Naive thymus-derived CD4-positive, alpha-beta T cell (primary cell): ENCODE results near the gene RFFL. TPM values are rescaled to one million over a fixed set of nuclear protein-coding genes. Genes with fewer than 3 reads are reported as not detected.

Source experiments
- ATAC-seq: fragments of 150-1000 bp; cut with Tn5 transposase; 2 replicates; pipeline ENCODE4 v1.10.0; 2021; ENCODE audit warnings: mild to moderate bottlenecking, moderate library complexity
- CTCF ChIA-PET: fragments of 350-600 bp; sonication (Branson Sonifier 250); formaldehyde crosslinking; loops from one replicate; lab custom pipeline; 2021; ENCODE audit warnings: antibody characterized with exemption; lab: Charles Lee
- POLR2A ChIA-PET: fragments of 350-600 bp; sonication (Branson Sonifier 250); formaldehyde crosslinking; loops from one replicate; lab custom pipeline; 2021; ENCODE audit warnings: antibody characterized with exemption, inconsistent platforms; lab: Charles Lee
- DNase-seq, 9 donors: peaks; one replicate each; pipeline versions ENCODE4 v3.0.0 to v3.0.0-alpha.2; 2020 to 2022; ENCODE audit warnings: mixed read lengths in 1 of 9
- H3K27ac ChIP-seq: one replicate; pipeline ENCODE4 v1.7.0; 2013; ENCODE audit warnings: mild to moderate bottlenecking, low read depth, low read length, moderate library complexity
- H3K27me3 ChIP-seq, 2 donors: one replicate each; pipeline ENCODE4 v1.7.0; 2013; ENCODE audit warnings: low read length in 2 of 2, mild to moderate bottlenecking in 2 of 2, moderate library complexity in 2 of 2; ENCODE audit not compliant: control insufficient read depth in 2 of 2, insufficient read depth in 2 of 2
- H3K36me3 ChIP-seq, 3 experiments: 1 replicate in 2 of 3; 2 replicates in 1 of 3; pipeline ENCODE4 v1.7.0; 2013; ENCODE audit warnings: low read length in 3 of 3, mild to moderate bottlenecking in 3 of 3, moderate library complexity in 1 of 3; ENCODE audit not compliant: insufficient read depth in 3 of 3, control insufficient read depth in 2 of 3
- H3K4me1 ChIP-seq, 2 donors: one replicate each; pipeline ENCODE4 v1.7.0; 2013; ENCODE audit warnings: low read length in 2 of 2, mild to moderate bottlenecking in 2 of 2, moderate library complexity in 1 of 2; ENCODE audit not compliant: control insufficient read depth in 2 of 2, insufficient read depth in 2 of 2
- H3K4me3 ChIP-seq: 2 replicates; pipeline ENCODE4 v1.7.0; 2013; ENCODE audit warnings: mild to moderate bottlenecking, low read length
- H3K9me3 ChIP-seq, 3 experiments: 1 replicate in 2 of 3; 2 replicates in 1 of 3; pipeline ENCODE4 v1.7.0; 2013; ENCODE audit warnings: low read length in 3 of 3; ENCODE audit not compliant: control insufficient read depth in 2 of 3
- H3K27ac Mint-ChIP-seq, 9 donors: one replicate each; pipeline ENCODE4 v1.8.0; 2020 to 2022; ENCODE audit warnings: mixed read lengths in 9 of 9, mild to moderate bottlenecking in 8 of 9, moderate library complexity in 5 of 9, inconsistent platforms in 2 of 9
- H3K27me3 Mint-ChIP-seq, 5 donors: one replicate each; pipeline ENCODE4 v1.8.0; 2021 to 2022; ENCODE audit warnings: mixed read lengths in 5 of 5, mild to moderate bottlenecking in 1 of 5
- H3K36me3 Mint-ChIP-seq, 5 donors: one replicate each; pipeline ENCODE4 v1.8.0; 2020 to 2022; ENCODE audit warnings: mixed read lengths in 5 of 5, mild to moderate bottlenecking in 3 of 5, inconsistent platforms in 1 of 5
- H3K4me1 Mint-ChIP-seq, 7 donors: one replicate each; pipeline ENCODE4 v1.8.0; 2020 to 2022; ENCODE audit warnings: mixed read lengths in 7 of 7, mild to moderate bottlenecking in 3 of 7, inconsistent platforms in 1 of 7
- H3K4me3 Mint-ChIP-seq, 10 donors: one replicate each; pipeline ENCODE4 v1.8.0; 2020 to 2022; ENCODE audit warnings: mild to moderate bottlenecking in 10 of 10, mixed read lengths in 10 of 10, moderate library complexity in 6 of 10, inconsistent platforms in 2 of 10
- H3K9me3 Mint-ChIP-seq, 11 donors: one replicate each; pipeline ENCODE4 v1.8.0; 2020 to 2022; ENCODE audit warnings: mixed read lengths in 11 of 11, mild to moderate bottlenecking in 4 of 11, inconsistent platforms in 1 of 11, moderate library complexity in 1 of 11
- intact Hi-C, 2 donors: fragments of 100-400 bp; cut with micrococcal nuclease; formaldehyde crosslinking; loops; one replicate each; pipeline ENCODE4 v1.15.1; 2023
- polyA plus RNA-seq, 2 donors: library from polyadenylated mRNA; unstranded; fragments of 300-500 nt; fragmentation: Illumina TruSeq; gene quantifications; one replicate each; pipeline ENCODE4 v1.2.3, GENCODE V29; 2021
- total RNA-seq, 6 experiments: library from RNA in 5 of 6; stranded (reverse) in 5 of 6; gene quantifications; 1 replicate in 5 of 6; 2 replicates in 1 of 6; pipeline ENCODE4 v1.2.3 and lab custom pipeline; 2021 to 2026

The RFFL gene
- total and polyA plus RNA-seq, 7 experiments from 2014 or later, result 36.4 to 74.7 (median 47.1) TPM

- Histone ChIP-seq H3K4me1 (peaks cover 31 to 46% of the 10 kb centered on the region in 2 donors), H3K4me3 (no peak overlapping the region), H3K9me3 (no peaks in the 10 kb centered on the region), H3K36me3 (peaks cover 0 to 3% (median 0%) of the 10 kb centered on the region in 3 experiments), H3K27me3 (no peaks in the 10 kb centered on the region), H3K27ac (no peak overlapping the region)
- no peak for ATAC-seq
- peaks cover 44 to 84% (median 72%) of the 10 kb centered on the region in 7 donors for H3K4me1 Mint-ChIP-seq
- H3K4me3 Mint-ChIP-seq, result peak overlapping the region in 1 of 10 donors; percentile 11
- H3K27me3 Mint-ChIP-seq, result no peaks in the 10 kb centered on the region
- DNase-seq, result no peak
- H3K9me3 Mint-ChIP-seq, result no peaks in the 10 kb centered on the region
- POLR2A ChIA-PET, result interaction anchor here (1.2 to 2.5 kb wide), 5 partner anchors 16 to 47 kb away, joined by 3 to 9 read pairs (median 4); no protein-coding TSS in a partner anchor
- H3K36me3 Mint-ChIP-seq, result peaks cover 0 to 34% (median 4%) of the 10 kb centered on the region in 5 donors
- peak overlapping the region in 2 of 9 donors; percentile 5 to 76 for H3K27ac Mint-ChIP-seq
- CTCF ChIA-PET, result interaction anchor here (0.7 to 1.5 kb wide), 3 partner anchors 24 to 257 kb away, joined by 3 read pairs; no protein-coding TSS in a partner anchor
- intact Hi-C loops, result no loop called here
Measured at GRCh38 chr17:35069311-35069710, 5.8 kb upstream of the RFFL start.

- Mint-ChIP-seq H3K4me1 (peaks cover 38 to 84% (median 72%) of the 10 kb centered on the region in 7 donors), H3K36me3 (peaks cover 3 to 34% (median 4%) of the 10 kb centered on the region in 5 donors), H3K27ac (peak overlapping the region in 4 of 9 donors; percentile 18 to 51 (median 42)), H3K4me3 (peak overlapping the region in 3 of 10 donors; percentile 7 to 43 (median 34)), H3K9me3 (peaks cover 0 to 1% (median 0%) of the 10 kb centered on the region in 11 donors), H3K27me3 (no peaks in the 10 kb centered on the region)
- Histone ChIP-seq H3K4me1 (peaks cover 26 to 44% of the 10 kb centered on the region in 2 donors), H3K36me3 (peaks cover 0 to 3% (median 0%) of the 10 kb centered on the region in 3 experiments), H3K27me3 (no peaks in the 10 kb centered on the region), H3K9me3 (no peaks in the 10 kb centered on the region), H3K27ac (no peak overlapping the region), H3K4me3 (no peak overlapping the region)
- POLR2A ChIA-PET, result interaction anchor here (1.3 to 1.5 kb wide), 3 partner anchors 45 to 510 kb away, joined by 3 to 4 read pairs (median 3); partner anchors contain the start of gene PEX12
- ATAC-seq (no peak), DNase-seq (no peak)
- CTCF ChIA-PET, result interaction anchor here (1.5 kb wide), 1 partner anchor 256 kb away, joined by 3 read pairs; no protein-coding TSS in a partner anchor
- intact Hi-C loops, result no loop called here
Measured at GRCh38 chr17:35068249-35068648, 4.7 kb upstream of the RFFL start.

GRCh38 chr17:35065880-35066279, 2.4 kb upstream of the RFFL start:
- Mint-ChIP-seq H3K27me3 (no peaks in the 10 kb centered on the region), H3K9me3 (peaks cover 0 to 1% (median 0%) of the 10 kb centered on the region in 11 donors), H3K4me3 (peak overlapping the region in 1 of 10 donors; percentile 20), H3K27ac (peak overlapping the region in 1 of 9 donors; percentile 1), H3K36me3 (peaks cover 5 to 32% (median 9%) of the 10 kb centered on the region in 5 donors), H3K4me1 (peaks cover 38 to 82% (median 72%) of the 10 kb centered on the region in 7 donors)
- ATAC-seq (no peak), DNase-seq (no peak)
- Histone ChIP-seq H3K27ac (no peak overlapping the region), H3K4me1 (peaks cover 20 to 32% of the 10 kb centered on the region in 2 donors), H3K36me3 (peaks cover 0 to 3% (median 0%) of the 10 kb centered on the region in 3 experiments), H3K4me3 (no peak overlapping the region), H3K9me3 (no peaks in the 10 kb centered on the region), H3K27me3 (no peaks in the 10 kb centered on the region)
- ChIA-PET CTCF (interaction anchor here (1.1 to 4.6 kb wide), 4 partner anchors 19 to 68 kb away, joined by 3 to 58 read pairs (median 26); no protein-coding TSS in a partner anchor), POLR2A (interaction anchor here (1.2 to 7.9 kb wide), 3 partner anchors 16 to 70 kb away, joined by 4 to 132 read pairs (median 45); no protein-coding TSS in a partner anchor)
- intact Hi-C loops, result no loop called here

GRCh38 chr17:35064516-35065215, 1.2 kb upstream of the RFFL start:
- peaks cover 0 to 1% (median 0%) of the 10 kb centered on the region in 11 donors for H3K9me3 Mint-ChIP-seq
- ATAC-seq (no peak), DNase-seq (no peak)
- peaks cover 41 to 83% (median 73%) of the 10 kb centered on the region in 7 donors for H3K4me1 Mint-ChIP-seq
- intact Hi-C loops, result no loop called here
- Histone ChIP-seq H3K27ac (peak overlapping the region; percentile 71), H3K9me3 (no peaks in the 10 kb centered on the region), H3K4me3 (no peak overlapping the region), H3K27me3 (no peaks in the 10 kb centered on the region), H3K4me1 (peaks cover 21 to 32% of the 10 kb centered on the region in 2 donors), H3K36me3 (peaks cover 0 to 3% (median 0%) of the 10 kb centered on the region in 3 experiments)
- peak overlapping the region; percentile 73 to 97 (median 94) for H3K27ac Mint-ChIP-seq
- no peak overlapping the region for H3K4me3 Mint-ChIP-seq
- CTCF ChIA-PET, result interaction anchor here (0.6 to 4.6 kb wide), 16 partner anchors 11 to 742 kb away, joined by 3 to 58 read pairs (median 6); partner anchors contain the start of gene RAD51D
- H3K36me3 Mint-ChIP-seq, result peaks cover 10 to 40% (median 20%) of the 10 kb centered on the region in 5 donors
- no peaks in the 10 kb centered on the region for H3K27me3 Mint-ChIP-seq
- POLR2A ChIA-PET, result interaction anchor here (0.6 to 7.9 kb wide), 14 partner anchors 15 to 514 kb away, joined by 3 to 132 read pairs (median 6); partner anchors contain the start of genes LIG3 and PEX12

- Histone ChIP-seq H3K9me3 (no peaks in the 10 kb centered on the region), H3K27me3 (no peaks in the 10 kb centered on the region), H3K27ac (peak overlapping the region; percentile 71), H3K36me3 (no peaks in the 10 kb centered on the region), H3K4me3 (no peak overlapping the region), H3K4me1 (peaks cover 17 to 19% of the 10 kb centered on the region in 2 donors)
- ATAC-seq, result no peak
- Mint-ChIP-seq H3K9me3 (peaks cover 0 to 1% (median 0%) of the 10 kb centered on the region in 11 donors), H3K36me3 (peaks cover 7 to 46% (median 25%) of the 10 kb centered on the region in 5 donors), H3K4me1 (peaks cover 36 to 78% (median 65%) of the 10 kb centered on the region in 7 donors), H3K27ac (peak overlapping the region; percentile 88 to 97 (median 94)), H3K27me3 (no peaks in the 10 kb centered on the region), H3K4me3 (peak overlapping the region; percentile 71 to 89 (median 80))
- ChIA-PET CTCF (interaction anchor here (1.2 to 4.6 kb wide), 7 partner anchors 8 to 64 kb away, joined by 5 to 58 read pairs (median 16); no protein-coding TSS in a partner anchor), POLR2A (interaction anchor here (0.6 to 7.9 kb wide), 8 partner anchors 12 to 40 kb away, joined by 3 to 132 read pairs (median 5); no protein-coding TSS in a partner anchor)
- DNase-seq, result no peak
- intact Hi-C loops, result no loop called here
Measured at GRCh38 chr17:35062308-35062707, 1.2 kb downstream of the RFFL start.

- H3K4me3 Mint-ChIP-seq, result peak overlapping the region in 3 of 10 donors; percentile 24 to 63 (median 24)
- no peak for DNase-seq
- peaks cover 11 to 57% (median 43%) of the 10 kb centered on the region in 5 donors for H3K36me3 Mint-ChIP-seq
Measured at GRCh38 chr17:35057332-35057915, 6.1 kb downstream of the RFFL start.

More at GRCh38 chr17:35057332-35057915, 6.1 kb downstream of the RFFL start:
- Histone ChIP-seq H3K36me3 (no peaks in the 10 kb centered on the region), H3K4me1 (peaks cover 22 to 23% of the 10 kb centered on the region in 2 donors), H3K9me3 (no peaks in the 10 kb centered on the region), H3K27ac (no peak overlapping the region), H3K27me3 (no peaks in the 10 kb centered on the region), H3K4me3 (no peak overlapping the region)
- Mint-ChIP-seq H3K27me3 (no peaks in the 10 kb centered on the region), H3K4me1 (peaks cover 48 to 88% (median 72%) of the 10 kb centered on the region in 7 donors), H3K9me3 (peaks cover 0 to 7% (median 0%) of the 10 kb centered on the region in 11 donors), H3K27ac (peak overlapping the region in 7 of 9 donors; percentile 65 to 98 (median 84))
- POLR2A ChIA-PET, result interaction anchor here (0.6 to 1.0 kb wide), 3 partner anchors 12 to 32 kb away, joined by 3 read pairs; no protein-coding TSS in a partner anchor
- intact Hi-C loops, result no loop called here
- CTCF ChIA-PET, result interaction anchor here (0.7 to 1.0 kb wide), 2 partner anchors 35 to 57 kb away, joined by 4 read pairs; no protein-coding TSS in a partner anchor
- ATAC-seq, result no peak
